SK-N-SH (cell line): ENCODE results near the gene MAP2K4.

ENCODE experiments used
- EP300 ChIP-seq, 2 experiments: IDR thresholded peaks; 2 replicates each; pipeline versions ENCODE4 v1.4.0 to v1.6.1; 2012; ENCODE audit warnings: borderline replicate concordance in 1 of 2, low read depth in 1 of 2, low read length in 1 of 2
- GABPA ChIP-seq: IDR thresholded peaks from 2 replicates; pipeline ENCODE4 v1.4.0; 2012; ENCODE audit warnings: low read depth, mild to moderate bottlenecking
- MXI1 ChIP-seq: IDR thresholded peaks from 2 replicates; pipeline ENCODE4 v1.6.1; 2012; ENCODE audit warnings: mild to moderate bottlenecking, low read depth, low read length, improper control_type of control experiment
- POLR2AphosphoS5 ChIP-seq: IDR thresholded peaks from 2 replicates; pipeline ENCODE4 v1.6.1; 2012; ENCODE audit warnings: low read depth, low read length
- TEAD4 ChIP-seq: IDR thresholded peaks from 2 replicates; pipeline ENCODE4 v1.4.0; 2012; ENCODE audit warnings: mild to moderate bottlenecking, borderline replicate concordance; ENCODE audit not compliant: insufficient read depth
- YY1 ChIP-seq: IDR thresholded peaks from 2 replicates; pipeline ENCODE4 v1.4.0; 2012; ENCODE audit warnings: low read depth, mild to moderate bottlenecking
- TF ChIP-seq, protein P1 (sequence below): fragments of 200-600 bp; sonication (generic); IDR thresholded peaks from 2 replicates; pipeline ENCODE4 v1.6.1; 2017; ENCODE audit warnings: antibody characterized with exemption, mild to moderate bottlenecking, moderate library complexity
- TF ChIP-seq, protein P2 (sequence below): IDR thresholded peaks from 2 replicates; pipeline ENCODE4 v1.4.0; 2012; ENCODE audit warnings: low read depth, borderline replicate concordance
- TF ChIP-seq, protein P3 (sequence below): fragments of 150-350 bp; IDR thresholded peaks from 2 replicates; pipeline ENCODE4 v1.6.1; 2017; ENCODE audit warnings: antibody characterized with exemption, low read length, low read depth, borderline replicate concordance
- TF ChIP-seq, protein P4 (sequence below): IDR thresholded peaks from 2 replicates; pipeline ENCODE4 v1.6.1; 2012; ENCODE audit warnings: mild to moderate bottlenecking, low read depth, low read length, moderate library complexity

- TF ChIP-seq, protein P1, sequence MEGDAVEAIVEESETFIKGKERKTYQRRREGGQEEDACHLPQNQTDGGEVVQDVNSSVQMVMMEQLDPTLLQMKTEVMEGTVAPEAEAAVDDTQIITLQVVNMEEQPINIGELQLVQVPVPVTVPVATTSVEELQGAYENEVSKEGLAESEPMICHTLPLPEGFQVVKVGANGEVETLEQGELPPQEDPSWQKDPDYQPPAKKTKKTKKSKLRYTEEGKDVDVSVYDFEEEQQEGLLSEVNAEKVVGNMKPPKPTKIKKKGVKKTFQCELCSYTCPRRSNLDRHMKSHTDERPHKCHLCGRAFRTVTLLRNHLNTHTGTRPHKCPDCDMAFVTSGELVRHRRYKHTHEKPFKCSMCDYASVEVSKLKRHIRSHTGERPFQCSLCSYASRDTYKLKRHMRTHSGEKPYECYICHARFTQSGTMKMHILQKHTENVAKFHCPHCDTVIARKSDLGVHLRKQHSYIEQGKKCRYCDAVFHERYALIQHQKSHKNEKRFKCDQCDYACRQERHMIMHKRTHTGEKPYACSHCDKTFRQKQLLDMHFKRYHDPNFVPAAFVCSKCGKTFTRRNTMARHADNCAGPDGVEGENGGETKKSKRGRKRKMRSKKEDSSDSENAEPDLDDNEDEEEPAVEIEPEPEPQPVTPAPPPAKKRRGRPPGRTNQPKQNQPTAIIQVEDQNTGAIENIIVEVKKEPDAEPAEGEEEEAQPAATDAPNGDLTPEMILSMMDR = no peak
- TF ChIP-seq, protein P2, sequence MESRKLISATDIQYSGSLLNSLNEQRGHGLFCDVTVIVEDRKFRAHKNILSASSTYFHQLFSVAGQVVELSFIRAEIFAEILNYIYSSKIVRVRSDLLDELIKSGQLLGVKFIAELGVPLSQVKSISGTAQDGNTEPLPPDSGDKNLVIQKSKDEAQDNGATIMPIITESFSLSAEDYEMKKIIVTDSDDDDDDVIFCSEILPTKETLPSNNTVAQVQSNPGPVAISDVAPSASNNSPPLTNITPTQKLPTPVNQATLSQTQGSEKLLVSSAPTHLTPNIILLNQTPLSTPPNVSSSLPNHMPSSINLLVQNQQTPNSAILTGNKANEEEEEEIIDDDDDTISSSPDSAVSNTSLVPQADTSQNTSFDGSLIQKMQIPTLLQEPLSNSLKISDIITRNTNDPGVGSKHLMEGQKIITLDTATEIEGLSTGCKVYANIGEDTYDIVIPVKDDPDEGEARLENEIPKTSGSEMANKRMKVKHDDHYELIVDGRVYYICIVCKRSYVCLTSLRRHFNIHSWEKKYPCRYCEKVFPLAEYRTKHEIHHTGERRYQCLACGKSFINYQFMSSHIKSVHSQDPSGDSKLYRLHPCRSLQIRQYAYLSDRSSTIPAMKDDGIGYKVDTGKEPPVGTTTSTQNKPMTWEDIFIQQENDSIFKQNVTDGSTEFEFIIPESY = no peak
- TF ChIP-seq GABPA (no peak), POLR2AphosphoS5 (no peak), TEAD4 (no peak), YY1 (no peak), EP300 (IDR thresholded peaks at IDR 0.05; ENCODE audit: borderline replicate concordance in 1 of 2, low read depth in 1 of 2, low read length in 1 of 2) (no peak), MXI1 (no peak)
- TF ChIP-seq, protein P3, sequence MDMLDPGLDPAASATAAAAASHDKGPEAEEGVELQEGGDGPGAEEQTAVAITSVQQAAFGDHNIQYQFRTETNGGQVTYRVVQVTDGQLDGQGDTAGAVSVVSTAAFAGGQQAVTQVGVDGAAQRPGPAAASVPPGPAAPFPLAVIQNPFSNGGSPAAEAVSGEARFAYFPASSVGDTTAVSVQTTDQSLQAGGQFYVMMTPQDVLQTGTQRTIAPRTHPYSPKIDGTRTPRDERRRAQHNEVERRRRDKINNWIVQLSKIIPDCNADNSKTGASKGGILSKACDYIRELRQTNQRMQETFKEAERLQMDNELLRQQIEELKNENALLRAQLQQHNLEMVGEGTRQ = no peak
- TF ChIP-seq, protein P4, sequence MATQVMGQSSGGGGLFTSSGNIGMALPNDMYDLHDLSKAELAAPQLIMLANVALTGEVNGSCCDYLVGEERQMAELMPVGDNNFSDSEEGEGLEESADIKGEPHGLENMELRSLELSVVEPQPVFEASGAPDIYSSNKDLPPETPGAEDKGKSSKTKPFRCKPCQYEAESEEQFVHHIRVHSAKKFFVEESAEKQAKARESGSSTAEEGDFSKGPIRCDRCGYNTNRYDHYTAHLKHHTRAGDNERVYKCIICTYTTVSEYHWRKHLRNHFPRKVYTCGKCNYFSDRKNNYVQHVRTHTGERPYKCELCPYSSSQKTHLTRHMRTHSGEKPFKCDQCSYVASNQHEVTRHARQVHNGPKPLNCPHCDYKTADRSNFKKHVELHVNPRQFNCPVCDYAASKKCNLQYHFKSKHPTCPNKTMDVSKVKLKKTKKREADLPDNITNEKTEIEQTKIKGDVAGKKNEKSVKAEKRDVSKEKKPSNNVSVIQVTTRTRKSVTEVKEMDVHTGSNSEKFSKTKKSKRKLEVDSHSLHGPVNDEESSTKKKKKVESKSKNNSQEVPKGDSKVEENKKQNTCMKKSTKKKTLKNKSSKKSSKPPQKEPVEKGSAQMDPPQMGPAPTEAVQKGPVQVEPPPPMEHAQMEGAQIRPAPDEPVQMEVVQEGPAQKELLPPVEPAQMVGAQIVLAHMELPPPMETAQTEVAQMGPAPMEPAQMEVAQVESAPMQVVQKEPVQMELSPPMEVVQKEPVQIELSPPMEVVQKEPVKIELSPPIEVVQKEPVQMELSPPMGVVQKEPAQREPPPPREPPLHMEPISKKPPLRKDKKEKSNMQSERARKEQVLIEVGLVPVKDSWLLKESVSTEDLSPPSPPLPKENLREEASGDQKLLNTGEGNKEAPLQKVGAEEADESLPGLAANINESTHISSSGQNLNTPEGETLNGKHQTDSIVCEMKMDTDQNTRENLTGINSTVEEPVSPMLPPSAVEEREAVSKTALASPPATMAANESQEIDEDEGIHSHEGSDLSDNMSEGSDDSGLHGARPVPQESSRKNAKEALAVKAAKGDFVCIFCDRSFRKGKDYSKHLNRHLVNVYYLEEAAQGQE = no peak
These were observed 13.9 kb downstream of the MAP2K4 start for GRCh38 chr17:12034538-12034937.
